Lung (tissue), 12 donors: ENCODE results near the gene LRRC75A. TPM values are rescaled to one million over a fixed set of nuclear protein-coding genes. Genes with fewer than 3 reads are reported as not detected.

Experiments
- ATAC-seq: fragments of 200-7000 bp; cut with Tn5 transposase; one replicate; pipeline ENCODE4 v1.9.1; 2020; ENCODE audit warnings: moderate number of reproducible peaks; ENCODE audit not compliant: insufficient read depth, low FRiP score
- DNase-seq, 3 donors: peaks; one replicate each; pipeline ENCODE4 v3.0.0-alpha.2; 2013 to 2017
- H3K27ac ChIP-seq, 2 donors: one replicate each; pipeline ENCODE4 v1.5.1; 2013; ENCODE audit warnings: mild to moderate bottlenecking in 2 of 2, moderate library complexity in 2 of 2, control low read depth in 1 of 2, inconsistent platforms in 1 of 2, low read depth in 1 of 2, low read length in 1 of 2
- H3K27me3 ChIP-seq, 3 donors: one replicate each; pipeline ENCODE4 v1.5.1; 2013; ENCODE audit warnings: low read length in 2 of 3; ENCODE audit not compliant: control insufficient read depth in 3 of 3, insufficient read depth in 3 of 3
- H3K36me3 ChIP-seq, 4 donors: one replicate each; pipeline ENCODE4 v1.5.1; 2013; ENCODE audit warnings: low read length in 4 of 4, mild to moderate bottlenecking in 1 of 4, moderate library complexity in 1 of 4; ENCODE audit not compliant: control insufficient read depth in 4 of 4, insufficient read depth in 4 of 4
- H3K4me1 ChIP-seq, 5 donors: one replicate each; pipeline ENCODE4 v1.5.1; 2013; ENCODE audit warnings: low read length in 5 of 5, mild to moderate bottlenecking in 2 of 5, moderate library complexity in 1 of 5; ENCODE audit not compliant: control insufficient read depth in 5 of 5, insufficient read depth in 5 of 5
- H3K4me3 ChIP-seq: one replicate; pipeline ENCODE4 v1.5.1; 2013; ENCODE audit warnings: mild to moderate bottlenecking, control low read depth, moderate library complexity
- H3K9ac ChIP-seq, 2 donors: one replicate each; pipeline ENCODE4 v1.5.1; 2013; ENCODE audit warnings: low read length in 2 of 2, control low read depth in 1 of 2; ENCODE audit not compliant: insufficient read depth in 1 of 2
- H3K9me3 ChIP-seq, 4 donors: one replicate each; pipeline ENCODE4 v1.5.1; 2013; ENCODE audit warnings: low read length in 3 of 4, mild to moderate bottlenecking in 1 of 4, moderate library complexity in 1 of 4; ENCODE audit not compliant: control insufficient read depth in 4 of 4, insufficient read depth in 3 of 4
- CTCF ChIP-seq: IDR thresholded peaks from 2 replicates; pipeline ENCODE4 v1.5.1; 2012; ENCODE audit warnings: mild to moderate bottlenecking; ENCODE audit errors: control extremely low read depth, extremely low read depth
- WGBS, 2 donors: extraction: QIAGEN DNeasy Blood & Tissue Kit; methylation state at CpG; one replicate each; pipeline ENCODE4 v1.1.7; 2013; 5-methylcytosine and 5-hydroxymethylcytosine counted together
- polyA plus RNA-seq, 2 donors: library from polyadenylated mRNA; stranded (reverse); fragments of 200-250 nt; gene quantifications; one replicate each; pipeline ENCODE4 v1.2.1, GENCODE V29; 2013
- total RNA-seq, 2 donors: library from RNA; depleted of rRNA in 1 of 2; stranded (reverse); fragments of >200 nt in 1 of 2; gene quantifications; one replicate each; pipeline ENCODE4 v1.2.1, GENCODE V29; 2014 to 2021
- donor health status: control.
- donor health status: control.
- donor health status: Bipolar disorder and iron deficiency.
- donor health status: healthy.
- donor health status: DM: yes; HTN: yes; CAD: no.

The LRRC75A gene
- total and polyA plus RNA-seq, 4 donors: 0.68 to 3.4 (median 2.4) TPM

GRCh38 chr17:16467044-16467443 lies 24.9 kb downstream of the LRRC75A start:
- TF ChIP-seq CTCF: no peak

GRCh38 chr17:16466407-16466806 lies 25.6 kb downstream of the LRRC75A start:
- peaks cover 0 to 9% (median 4%) of the 10 kb centered on the region in 5 donors for H3K4me1 ChIP-seq
- no peak overlapping the region for H3K9ac ChIP-seq
- H3K4me3 ChIP-seq: no peak overlapping the region
- DNase-seq (no peak), ATAC-seq (no peak)
- 85 to 88% methylated on average over 9 of the region's 9 CpGs for WGBS, 2 donors
- peaks cover 0 to 1% (median 0%) of the 10 kb centered on the region in 4 donors for H3K36me3 ChIP-seq
- no peak for TF ChIP-seq CTCF
- no peaks in the 10 kb centered on the region for H3K27me3 ChIP-seq
- no peak overlapping the region for H3K27ac ChIP-seq
- no peaks in the 10 kb centered on the region for H3K9me3 ChIP-seq

More at GRCh38 chr17:16467044-16467443, 24.9 kb downstream of the LRRC75A start:
- DNase-seq: no peak
- H3K27ac ChIP-seq: no peak overlapping the region
- no peak for ATAC-seq
- no peaks in the 10 kb centered on the region for H3K27me3 ChIP-seq
- no peak overlapping the region for H3K4me3 ChIP-seq
- peaks cover 0 to 10% (median 4%) of the 10 kb centered on the region in 5 donors for H3K4me1 ChIP-seq
- no peak overlapping the region for H3K9ac ChIP-seq
- H3K9me3 ChIP-seq: no peaks in the 10 kb centered on the region
- H3K36me3 ChIP-seq: peaks cover 0 to 1% (median 0%) of the 10 kb centered on the region in 4 donors
- 95 to 97% methylated on average over 6 of the region's 6 CpGs for WGBS, 2 donors

GRCh38 chr17:16465861-16466338 lies 26.1 kb downstream of the LRRC75A start:
- WGBS, 2 donors: 63 to 82% methylated on average over 4 of the region's 4 CpGs
- Histone ChIP-seq H3K27ac (no peak overlapping the region), H3K4me3 (no peak overlapping the region), H3K4me1 (peaks cover 0 to 9% (median 4%) of the 10 kb centered on the region in 5 donors), H3K36me3 (peaks cover 0 to 1% (median 0%) of the 10 kb centered on the region in 4 donors), H3K27me3 (no peaks in the 10 kb centered on the region), H3K9ac (no peak overlapping the region), H3K9me3 (no peaks in the 10 kb centered on the region)
- ATAC-seq (no peak), DNase-seq (no peak)
- no peak for TF ChIP-seq CTCF

GRCh38 chr17:16465052-16465312 lies 27.0 kb downstream of the LRRC75A start:
- no peaks in the 10 kb centered on the region for H3K9me3 ChIP-seq
- no peak overlapping the region for H3K9ac ChIP-seq
- H3K4me1 ChIP-seq: peaks cover 0 to 9% (median 4%) of the 10 kb centered on the region in 5 donors
- H3K27me3 ChIP-seq: no peaks in the 10 kb centered on the region
- no peak overlapping the region for H3K27ac ChIP-seq
- ATAC-seq: no peak
- no peak for DNase-seq
- H3K36me3 ChIP-seq: peaks cover 0 to 1% (median 0%) of the 10 kb centered on the region in 4 donors
- no peak overlapping the region for H3K4me3 ChIP-seq
- 97 to 100% methylated on average over 3 of the region's 3 CpGs for WGBS, 2 donors
- TF ChIP-seq CTCF: no peak
